Measurements from ENCODE around the gene PTPRM. TPM values are rescaled to one million over a fixed set of nuclear protein-coding genes. Genes with fewer than 3 reads are reported as not detected.

The PTPRM gene
- polyA plus RNA-seq, 3 donors = 0.04 to 2.1 (median 0.66) TPM

- no peaks in the 10 kb centered on the region for H3K27me3 ChIP-seq (ENCODE audit: control insufficient read depth in 2 of 2, insufficient read depth in 2 of 2, low read length in 2 of 2)
- H2AFZ ChIP-seq (ENCODE audit: insufficient read depth, low read depth, low read length, poor library complexity, severe bottlenecking) = no peak overlapping the region
- H3K4me2 ChIP-seq (replicated peaks; ENCODE audit: extremely low read depth, low read length, poor library complexity, severe bottlenecking) = no peak overlapping the region
- H3K9ac ChIP-seq (ENCODE audit: insufficient read depth, low read length, poor library complexity, severe bottlenecking) = no peak overlapping the region
- no peak overlapping the region for H3K27ac ChIP-seq (ENCODE audit: low read depth in 1 of 2, low read length in 2 of 2)
- H3K36me3 Mint-ChIP-seq = no peaks in the 10 kb centered on the region
- H3K4me3 Mint-ChIP-seq = no peak overlapping the region
- H4K20me1 ChIP-seq (ENCODE audit: insufficient read depth, low read length) = no peaks in the 10 kb centered on the region
- H3K36me3 ChIP-seq (replicated peaks in 1 of 2; ENCODE audit: control insufficient read depth in 1 of 2, insufficient read depth in 2 of 2, low read length in 2 of 2) = no peaks in the 10 kb centered on the region
- DNase-seq = no peak
- no peaks in the 10 kb centered on the region for H3K79me2 ChIP-seq (ENCODE audit: insufficient read depth, low read length)
- peaks cover 0 to 2% (median 1%) of the 10 kb centered on the region in 3 donors for H3K27me3 Mint-ChIP-seq (ENCODE audit: low read depth in 3 of 3)
- H3K4me1 ChIP-seq (ENCODE audit: control insufficient read depth in 1 of 2, insufficient read depth in 2 of 2, low read length in 2 of 2) = no peaks in the 10 kb centered on the region
- H3K9me3 ChIP-seq (replicated peaks in 1 of 2; ENCODE audit: control insufficient read depth in 1 of 2, insufficient read depth in 1 of 2, low read length in 2 of 2) = no peaks in the 10 kb centered on the region
- H3K9me3 Mint-ChIP-seq = peaks cover 0 to 1% (median 0%) of the 10 kb centered on the region in 7 donors
- H3K27ac Mint-ChIP-seq = no peak overlapping the region
- no CpG with 5 or more reads among the region's 4 CpGs for WGBS (ENCODE audit: insufficient coverage)
- H3K4me1 Mint-ChIP-seq = no peaks in the 10 kb centered on the region
- intact Hi-C loops (cut with micrococcal nuclease) = no loop called here
- TF ChIP-seq, protein P1, sequence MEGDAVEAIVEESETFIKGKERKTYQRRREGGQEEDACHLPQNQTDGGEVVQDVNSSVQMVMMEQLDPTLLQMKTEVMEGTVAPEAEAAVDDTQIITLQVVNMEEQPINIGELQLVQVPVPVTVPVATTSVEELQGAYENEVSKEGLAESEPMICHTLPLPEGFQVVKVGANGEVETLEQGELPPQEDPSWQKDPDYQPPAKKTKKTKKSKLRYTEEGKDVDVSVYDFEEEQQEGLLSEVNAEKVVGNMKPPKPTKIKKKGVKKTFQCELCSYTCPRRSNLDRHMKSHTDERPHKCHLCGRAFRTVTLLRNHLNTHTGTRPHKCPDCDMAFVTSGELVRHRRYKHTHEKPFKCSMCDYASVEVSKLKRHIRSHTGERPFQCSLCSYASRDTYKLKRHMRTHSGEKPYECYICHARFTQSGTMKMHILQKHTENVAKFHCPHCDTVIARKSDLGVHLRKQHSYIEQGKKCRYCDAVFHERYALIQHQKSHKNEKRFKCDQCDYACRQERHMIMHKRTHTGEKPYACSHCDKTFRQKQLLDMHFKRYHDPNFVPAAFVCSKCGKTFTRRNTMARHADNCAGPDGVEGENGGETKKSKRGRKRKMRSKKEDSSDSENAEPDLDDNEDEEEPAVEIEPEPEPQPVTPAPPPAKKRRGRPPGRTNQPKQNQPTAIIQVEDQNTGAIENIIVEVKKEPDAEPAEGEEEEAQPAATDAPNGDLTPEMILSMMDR (IDR thresholded peaks at IDR 0.05) = no peak
- no peak overlapping the region for H3K4me3 ChIP-seq (replicated peaks in 1 of 3; ENCODE audit: low read depth in 2 of 3, low read length in 3 of 3)
Measured at GRCh38 chr18:7684357-7684756, 117.2 kb downstream of the PTPRM start.

GRCh38 chr18:7684966-7685365 is 117.8 kb downstream of the PTPRM start:
- Mint-ChIP-seq H3K27ac (no peak overlapping the region), H3K4me3 (no peak overlapping the region), H3K27me3 (ENCODE audit: low read depth in 3 of 3) (peaks cover 0 to 2% (median 1%) of the 10 kb centered on the region in 3 donors), H3K4me1 (no peaks in the 10 kb centered on the region), H3K9me3 (peaks cover 0 to 1% (median 0%) of the 10 kb centered on the region in 7 donors), H3K36me3 (no peaks in the 10 kb centered on the region)
- intact Hi-C loops (cut with micrococcal nuclease) = no loop called here
- no peak overlapping the region for H3K4me3 ChIP-seq (replicated peaks in 1 of 3; ENCODE audit: low read depth in 2 of 3, low read length in 3 of 3)
- no peaks in the 10 kb centered on the region for H3K4me1 ChIP-seq (ENCODE audit: control insufficient read depth in 1 of 2, insufficient read depth in 2 of 2, low read length in 2 of 2)
- no CpG with 5 or more reads among the region's 3 CpGs for WGBS (ENCODE audit: insufficient coverage)
- no peak overlapping the region for H3K9ac ChIP-seq (ENCODE audit: insufficient read depth, low read length, poor library complexity, severe bottlenecking)
- no peaks in the 10 kb centered on the region for H3K9me3 ChIP-seq (replicated peaks in 1 of 2; ENCODE audit: control insufficient read depth in 1 of 2, insufficient read depth in 1 of 2, low read length in 2 of 2)
- DNase-seq = no peak
- H3K36me3 ChIP-seq (replicated peaks in 1 of 2; ENCODE audit: control insufficient read depth in 1 of 2, insufficient read depth in 2 of 2, low read length in 2 of 2) = no peaks in the 10 kb centered on the region
- no peaks in the 10 kb centered on the region for H4K20me1 ChIP-seq (ENCODE audit: insufficient read depth, low read length)
- TF ChIP-seq, protein P1 (IDR thresholded peaks at IDR 0.05) = no peak
- H3K4me2 ChIP-seq (replicated peaks; ENCODE audit: extremely low read depth, low read length, poor library complexity, severe bottlenecking) = no peak overlapping the region
- no peak overlapping the region for H2AFZ ChIP-seq (ENCODE audit: insufficient read depth, low read depth, low read length, poor library complexity, severe bottlenecking)
- H3K27ac ChIP-seq (ENCODE audit: low read depth in 1 of 2, low read length in 2 of 2) = no peak overlapping the region
- H3K27me3 ChIP-seq (ENCODE audit: control insufficient read depth in 2 of 2, insufficient read depth in 2 of 2, low read length in 2 of 2) = no peaks in the 10 kb centered on the region
- H3K79me2 ChIP-seq (ENCODE audit: insufficient read depth, low read length) = no peaks in the 10 kb centered on the region
